KG1 (cell line): Measurements from ENCODE around the gene DPP6.

Experiments used
- DNase-seq: peaks from one replicate; lab custom pipeline; 2025; lab: John Stamatoyannopoulos, UW

Gene DPP6

GRCh38 chr7:154592388-154592787 lies 540.2 kb downstream of the DPP6 start:
- no peak for DNase-seq

GRCh38 chr7:154598396-154598795 lies 546.2 kb downstream of the DPP6 start:
- DNase-seq = no peak

- DNase-seq = no peak
These were observed 546.7 kb downstream of the DPP6 start for GRCh38 chr7:154598864-154599263.

- DNase-seq = no peak
These were observed 558.7 kb downstream of the DPP6 start for GRCh38 chr7:154610903-154611302.

- no peak for DNase-seq
These were observed 561.6 kb downstream of the DPP6 start for GRCh38 chr7:154613811-154614210.

- DNase-seq = no peak
These were observed 568.0 kb downstream of the DPP6 start for GRCh38 chr7:154620141-154620755.

GRCh38 chr7:154623399-154623798 lies 571.2 kb downstream of the DPP6 start:
- no peak for DNase-seq

- DNase-seq = no peak
These were observed 575.6 kb downstream of the DPP6 start for GRCh38 chr7:154627646-154628290.

- DNase-seq = no peak
These were observed 576.4 kb downstream of the DPP6 start for GRCh38 chr7:154628556-154628955.

- no peak for DNase-seq
These were observed 579.0 kb downstream of the DPP6 start for GRCh38 chr7:154631162-154631561.

- DNase-seq = no peak
These were observed 581.4 kb downstream of the DPP6 start for GRCh38 chr7:154633641-154634040.

GRCh38 chr7:154638286-154638685 lies 586.1 kb downstream of the DPP6 start:
- no peak for DNase-seq

- no peak for DNase-seq
These were observed 588.2 kb downstream of the DPP6 start for GRCh38 chr7:154640266-154640865.

GRCh38 chr7:154640917-154641316 lies 588.7 kb downstream of the DPP6 start:
- DNase-seq = no peak

- no peak for DNase-seq
These were observed 592.2 kb downstream of the DPP6 start for GRCh38 chr7:154644366-154644765.

- DNase-seq = no peak
These were observed 594.2 kb downstream of the DPP6 start for GRCh38 chr7:154646126-154647013.

GRCh38 chr7:154647625-154648024 lies 595.4 kb downstream of the DPP6 start:
- DNase-seq = no peak

GRCh38 chr7:154649015-154649414 lies 596.8 kb downstream of the DPP6 start:
- no peak for DNase-seq

GRCh38 chr7:154649434-154649833 lies 597.2 kb downstream of the DPP6 start:
- no peak for DNase-seq

GRCh38 chr7:154650275-154650674 lies 598.1 kb downstream of the DPP6 start:
- no peak for DNase-seq

- DNase-seq = no peak
These were observed 599.3 kb downstream of the DPP6 start for GRCh38 chr7:154651501-154651900.

GRCh38 chr7:154652564-154652963 lies 600.4 kb downstream of the DPP6 start:
- DNase-seq = no peak

- no peak for DNase-seq
These were observed 601.1 kb downstream of the DPP6 start for GRCh38 chr7:154653281-154653680.
